ENCODE results near the gene RPS6KC1. TPM values are rescaled to one million over a fixed set of nuclear protein-coding genes. Genes with fewer than 3 reads are reported as not detected.
A peak's percentile ranks its signal among the peaks of the same experiment; 100 is the strongest.

RPS6KC1 gene
- total RNA-seq, 1 experiment from 2014 or later = 16.4 TPM

- H3K27me3 ChIP-seq (ENCODE audit: insufficient read depth, low read depth) = no peaks in the 10 kb centered on the region
- H3K4me3 ChIP-seq = no peak overlapping the region
- no peaks in the 10 kb centered on the region for H4K20me1 ChIP-seq (ENCODE audit: insufficient read depth)
- ChIA-PET CTCF (interaction anchor here (0.6 kb wide), 1 partner anchor 102 kb away, joined by 4 read pairs; no protein-coding TSS in a partner anchor), POLR2A (ENCODE audit: unreplicated experiment) (no interaction called here)
- H3K4me2 ChIP-seq = no peak overlapping the region
- intact Hi-C loops (cut with micrococcal nuclease; ENCODE audit: unreplicated experiment) = loop anchor here (5.0 kb wide), 3 partner anchors 120 to 1205 kb away; no protein-coding TSS in a partner anchor
- H3K9me3 ChIP-seq (ENCODE audit: insufficient read depth, low read depth) = no peaks in the 10 kb centered on the region
- H3K36me3 ChIP-seq (ENCODE audit: low read depth) = no peaks in the 10 kb centered on the region
- TF ChIP-seq CTCF (conservative IDR thresholded peaks at IDR 0.05) (peak; percentile 71), EZH2 (IDR thresholded peaks at IDR 0.05; ENCODE audit: low read depth) (no peak)
- no peak overlapping the region for H3K27ac ChIP-seq
- DNase-seq = no peak
- no peaks in the 10 kb centered on the region for H3K9me2 ChIP-seq (ENCODE audit: insufficient read depth)
- peaks cover 17% of the 10 kb centered on the region for H3K4me1 ChIP-seq (replicated peaks; ENCODE audit: insufficient read depth)
- no peak overlapping the region for H2AFZ ChIP-seq
- peaks cover 5% of the 10 kb centered on the region; the same call in 1 of the 2 replicates for H3K79me2 ChIP-seq (ENCODE audit: low read depth)
- BruUV-seq (replicated peaks) = no TSS peak
- no peaks in the 10 kb centered on the region for H3F3A ChIP-seq (ENCODE audit: insufficient read depth, low read depth)
Observed at GRCh38 chr1:213122514-213122929, 71.5 kb downstream of the RPS6KC1 start.

- Histone ChIP-seq H3F3A (ENCODE audit: insufficient read depth, low read depth) (no peaks in the 10 kb centered on the region), H3K27ac (no peak overlapping the region), H4K20me1 (ENCODE audit: insufficient read depth) (no peaks in the 10 kb centered on the region), H3K79me2 (ENCODE audit: low read depth) (peaks cover 5% of the 10 kb centered on the region; the same call in 1 of the 2 replicates), H3K4me1 (replicated peaks; ENCODE audit: insufficient read depth) (peaks cover 17% of the 10 kb centered on the region), H3K9me3 (ENCODE audit: insufficient read depth, low read depth) (no peaks in the 10 kb centered on the region), H3K27me3 (ENCODE audit: insufficient read depth, low read depth) (no peaks in the 10 kb centered on the region), H3K36me3 (ENCODE audit: low read depth) (no peaks in the 10 kb centered on the region), H3K4me2 (peak overlapping the region; percentile 21), H3K9me2 (ENCODE audit: insufficient read depth) (no peaks in the 10 kb centered on the region), H2AFZ (no peak overlapping the region), H3K4me3 (no peak overlapping the region)
- ChIA-PET CTCF (no interaction called here), POLR2A (ENCODE audit: unreplicated experiment) (no interaction called here)
- BruUV-seq (replicated peaks) = no TSS peak
- no peak for DNase-seq
- intact Hi-C loops (cut with micrococcal nuclease; ENCODE audit: unreplicated experiment) = loop anchor here (5.0 kb wide), 3 partner anchors 119 to 1204 kb away; no protein-coding TSS in a partner anchor
- no peak for TF ChIP-seq CTCF (conservative IDR thresholded peaks at IDR 0.05)
- TF ChIP-seq EZH2 (IDR thresholded peaks at IDR 0.05; ENCODE audit: low read depth) = no peak
Observed at GRCh38 chr1:213123087-213123486, 72.0 kb downstream of the RPS6KC1 start.

- Histone ChIP-seq H3K27ac (peak overlapping the region; percentile 20; the same call in 1 of the 2 replicates), H3K36me3 (ENCODE audit: low read depth) (no peaks in the 10 kb centered on the region), H2AFZ (no peak overlapping the region), H3K9me3 (ENCODE audit: insufficient read depth, low read depth) (no peaks in the 10 kb centered on the region), H3K4me3 (no peak overlapping the region), H4K20me1 (ENCODE audit: insufficient read depth) (no peaks in the 10 kb centered on the region), H3K4me2 (peak overlapping the region; percentile 21), H3K79me2 (ENCODE audit: low read depth) (peaks cover 5% of the 10 kb centered on the region; the same call in 1 of the 2 replicates), H3K9me2 (ENCODE audit: insufficient read depth) (no peaks in the 10 kb centered on the region), H3F3A (ENCODE audit: insufficient read depth, low read depth) (no peaks in the 10 kb centered on the region), H3K4me1 (replicated peaks; ENCODE audit: insufficient read depth) (peaks cover 17% of the 10 kb centered on the region), H3K27me3 (ENCODE audit: insufficient read depth, low read depth) (no peaks in the 10 kb centered on the region)
- DNase-seq = peak; percentile 2 to 71
- ChIA-PET POLR2A (ENCODE audit: unreplicated experiment) (no interaction called here), CTCF (no interaction called here)
- intact Hi-C loops (cut with micrococcal nuclease; ENCODE audit: unreplicated experiment) = loop anchor here (5.0 kb wide), 3 partner anchors 119 to 1204 kb away; no protein-coding TSS in a partner anchor
- TF ChIP-seq CTCF (conservative IDR thresholded peaks at IDR 0.05) (no peak), EZH2 (IDR thresholded peaks at IDR 0.05; ENCODE audit: low read depth) (no peak)
- BruUV-seq (replicated peaks) = no TSS peak
Observed at GRCh38 chr1:213123536-213123935, 72.5 kb downstream of the RPS6KC1 start.

Measured in PC-9 (cell line).